ENCODE measurements around the gene TGDS. TPM values are rescaled to one million over a fixed set of nuclear protein-coding genes. Genes with fewer than 3 reads are reported as not detected.

TGDS gene
- total and polyA plus RNA-seq, 2 of the 8 experiments (the other 6 are each of a cell fraction or from before 2014, with no cell fraction given): 11.6 to 11.8 TPM

DNA sequence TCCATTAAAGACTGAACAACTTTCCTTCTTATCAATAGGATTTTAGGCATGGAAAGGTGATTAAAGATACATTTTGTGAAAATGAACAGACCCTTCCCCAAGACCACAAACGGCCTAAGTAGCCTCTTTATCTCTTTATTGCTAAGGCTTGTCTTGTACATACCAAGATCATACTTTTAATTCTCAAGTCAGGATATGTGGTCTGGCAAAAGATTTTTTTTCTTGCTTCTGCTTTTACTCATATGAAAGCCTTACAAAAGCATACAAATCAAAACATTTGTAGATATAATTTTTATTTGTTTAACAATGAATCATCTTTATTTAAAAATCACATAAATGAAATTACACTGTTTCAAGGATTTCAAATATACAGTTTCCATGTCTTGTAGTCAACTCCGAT, 35.8 kb downstream of the TGDS start:
- ChIA-PET CTCF (ENCODE audit: partially characterized antibody) (interaction anchor here (0.6 kb wide), 1 partner anchor 125 kb away, joined by 3 read pairs; no protein-coding TSS in a partner anchor), POLR2A (ENCODE audit: partially characterized antibody) (interaction anchor here (1.1 kb wide), 2 partner anchors 9 to 11 kb away, joined by 3 to 5 read pairs; no protein-coding TSS in a partner anchor)
- H2AK5ac ChIP-seq (ENCODE audit: low read depth, low read length): no peak overlapping the region
- no peak overlapping the region for H2BK20ac ChIP-seq (ENCODE audit: low read length)
- H3K4ac ChIP-seq (replicated peaks; ENCODE audit: insufficient read length, low read depth, low read length): no peak overlapping the region
- no peak overlapping the region for H4K91ac ChIP-seq (replicated peaks; ENCODE audit: insufficient read length, low read length)
- no peaks in the 10 kb centered on the region for H4K20me1 ChIP-seq (replicated peaks in 1 of 2; ENCODE audit: control insufficient read depth in 1 of 2, insufficient read depth in 2 of 2, low read length in 2 of 2)
- H3K18ac ChIP-seq (ENCODE audit: extremely low read depth, low read length): no peak overlapping the region
- H4K8ac ChIP-seq (ENCODE audit: extremely low read depth, insufficient read depth, low read length): no peak overlapping the region
- no peaks in the 10 kb centered on the region for H3K27me3 ChIP-seq (replicated peaks in 1 of 4; ENCODE audit: control insufficient read depth in 3 of 4, extremely low read depth in 1 of 4, insufficient read depth in 3 of 4, low read length in 3 of 4)
- FAIRE-seq (no peak), DNase-seq (ENCODE audit: low read depth in 1 of 2, low spot score in 2 of 2) (no peak)
- H2BK5ac ChIP-seq (ENCODE audit: low read depth, low read length): no peak overlapping the region
- no peaks in the 10 kb centered on the region for H3K79me2 ChIP-seq (ENCODE audit: control insufficient read depth in 1 of 2, insufficient read depth in 2 of 2, low read length in 2 of 2)
- no peak overlapping the region for H3K4me2 ChIP-seq (ENCODE audit: insufficient read depth in 1 of 2, low read depth in 2 of 2, low read length in 2 of 2)
- H3K79me1 ChIP-seq (ENCODE audit: low read depth, low read length): no peaks in the 10 kb centered on the region
- H2AFZ ChIP-seq (ENCODE audit: low read length): no peak overlapping the region
- H3K23me2 ChIP-seq (ENCODE audit: low read depth, low read length): no peaks in the 10 kb centered on the region; the same call in 1 of the 2 replicates
- no peak overlapping the region for H2BK12ac ChIP-seq (ENCODE audit: low read depth, low read length)
- H3K4me3 ChIP-seq (ENCODE audit: extremely low read depth in 1 of 4, insufficient read depth in 2 of 4, low read depth in 3 of 4, low read length in 4 of 4): no peak overlapping the region
- H3K14ac ChIP-seq (ENCODE audit: insufficient read length): no peak overlapping the region
- H3K4me1 ChIP-seq (replicated peaks in 1 of 4; ENCODE audit: control insufficient read depth in 3 of 4, insufficient read depth in 4 of 4, low read length in 3 of 4): no peaks in the 10 kb centered on the region
- no peak overlapping the region for H3K27ac ChIP-seq (ENCODE audit: low read depth, low read length)
- no peak overlapping the region for H4K5ac ChIP-seq (ENCODE audit: insufficient read length, low read depth, low read length)
- H3K36me3 ChIP-seq (ENCODE audit: control insufficient read depth in 2 of 4, insufficient read depth in 4 of 4, low read length in 3 of 4): no peaks in the 10 kb centered on the region
- no peak overlapping the region for H3K56ac ChIP-seq (replicated peaks; ENCODE audit: insufficient read length, low read depth, low read length)
- no peak overlapping the region for H2BK15ac ChIP-seq (ENCODE audit: low read length)
- no peak overlapping the region for H2BK120ac ChIP-seq (replicated peaks; ENCODE audit: low read depth, low read length)
- no peak overlapping the region for H3K23ac ChIP-seq (ENCODE audit: insufficient read length)
- H3K9me3 ChIP-seq (ENCODE audit: insufficient read depth in 2 of 2, low read depth in 1 of 2, low read length in 1 of 2): no peaks in the 10 kb centered on the region; a peak in 1 of 4 replicates
- WGBS, 2 experiments (ENCODE audit: extremely low coverage in 1 of 2, insufficient coverage in 1 of 2, insufficient read length in 1 of 2, insufficient replicate concordance in 2 of 2, low coverage in 1 of 2, low lambda C conversion rate in 2 of 2, missing lambda C conversion rate in 1 of 2): 90% methylated on average over 2 of the region's 2 CpGs; no CpG with 5 or more reads in 1 of the 2 experiments
- H3K9ac ChIP-seq (replicated peaks in 1 of 4; ENCODE audit: extremely low read depth in 1 of 4, low read depth in 3 of 4, low read length in 3 of 4): no peak overlapping the region
- TF ChIP-seq CBX5 (IDR thresholded peaks at IDR 0.05; ENCODE audit: low read depth, low read length) (no peak), KDM4A (IDR thresholded peaks at IDR 0.05; ENCODE audit: low read depth, low read length, severe bottlenecking) (no peak), MAFK (IDR thresholded peaks at IDR 0.05; ENCODE audit: low read depth, low read length) (no peak), SIN3A (conservative IDR thresholded peaks at IDR 0.05 in 1 of 2, IDR thresholded peaks at IDR 0.05 in 1 of 2; ENCODE audit: low read depth in 1 of 2, low read length in 2 of 2) (no peak), JUN (IDR thresholded peaks at IDR 0.05; ENCODE audit: low read depth, low read length) (no peak), TAF7 (optimal IDR thresholded peaks at IDR 0.05; ENCODE audit: borderline replicate concordance, low read depth, low read length) (no peak), CTCF (IDR thresholded peaks at IDR 0.05; ENCODE audit: control extremely low read depth in 1 of 3, insufficient read depth in 1 of 3, low read depth in 1 of 3, low read length in 3 of 3) (no peak), SP1 (IDR thresholded peaks at IDR 0.05; ENCODE audit: low read depth, low read length) (no peak), RFX5 (IDR thresholded peaks at IDR 0.05; ENCODE audit: borderline replicate concordance, low read depth, low read length) (no peak), RNF2 (IDR thresholded peaks at IDR 0.05; ENCODE audit: borderline replicate concordance, low read depth, low read length, missing control alignments, poor library complexity, severe bottlenecking) (no peak), SRF (IDR thresholded peaks at IDR 0.05; ENCODE audit: low read depth, low read length) (no peak)

Measured in H1 (cell line).